NCI-H1930 (cell line): Measurements from ENCODE around the gene BANP.
"Not testable (repeated sequence)": the region's sequence is repeated elsewhere in the genome, so short reads cannot be mapped to it uniquely, and the experiment has no call there.

Experiments used
- DNase-seq, 2 experiments: peaks; one replicate each; lab custom pipeline; 2025; lab: John Stamatoyannopoulos, UW

The BANP gene

DNA sequence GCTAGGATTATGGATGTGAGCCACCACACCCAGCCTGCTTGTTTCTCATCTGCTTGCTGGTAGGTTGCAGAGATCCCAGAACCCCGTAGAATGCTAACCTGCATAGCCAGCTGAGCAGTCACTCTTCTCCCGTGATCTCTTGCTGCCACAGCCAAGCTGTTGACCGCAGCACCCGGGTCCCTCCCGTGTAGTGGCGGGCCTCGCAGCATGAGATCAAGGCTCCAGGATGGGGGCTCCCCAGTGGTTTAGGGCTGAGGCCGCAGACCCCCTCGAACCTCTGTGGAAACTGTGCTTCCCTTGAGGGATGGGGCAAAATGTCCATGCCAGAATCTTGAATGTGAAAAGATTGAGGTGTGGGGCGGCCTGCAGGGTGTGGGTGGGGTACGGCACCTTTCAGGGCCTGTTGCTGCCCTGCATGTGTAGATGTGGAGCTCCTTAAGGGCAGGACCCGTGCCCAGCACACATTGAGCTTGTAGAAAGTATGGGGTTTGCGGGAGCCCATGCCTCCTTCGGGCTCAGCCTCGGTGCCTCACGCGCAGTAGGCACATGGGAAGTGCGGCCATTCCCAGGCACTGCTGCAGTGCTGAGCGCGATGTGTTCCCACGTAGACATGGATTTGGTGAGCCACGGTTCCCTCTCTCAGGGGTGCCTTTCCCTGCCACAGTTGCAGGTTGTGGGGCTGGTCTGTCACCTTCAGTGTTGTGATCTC is 99.9 kb downstream of the BANP start:
- DNase-seq: no peak

- DNase-seq: no peak
Measured at GRCh38 chr16:88052661-88053060, 101.4 kb downstream of the BANP start.

DNA sequence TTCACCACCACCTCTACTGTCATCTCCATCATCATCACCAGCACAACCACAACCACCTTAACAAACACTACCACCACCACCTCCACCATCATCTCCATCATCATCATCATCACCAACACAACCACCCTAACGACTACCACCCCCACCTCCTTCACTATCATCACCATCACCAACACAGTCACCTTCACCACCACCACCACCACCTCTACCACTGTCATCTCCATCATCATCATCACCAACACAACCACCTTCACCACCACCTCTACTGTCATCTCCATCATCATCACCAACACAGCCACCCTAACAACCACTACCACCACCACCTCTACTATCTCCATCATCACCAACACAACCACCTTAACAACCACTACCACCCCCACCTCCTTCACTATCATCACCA is 102.2 kb downstream of the BANP start:
- not testable (repeated sequence) for DNase-seq

DNA sequence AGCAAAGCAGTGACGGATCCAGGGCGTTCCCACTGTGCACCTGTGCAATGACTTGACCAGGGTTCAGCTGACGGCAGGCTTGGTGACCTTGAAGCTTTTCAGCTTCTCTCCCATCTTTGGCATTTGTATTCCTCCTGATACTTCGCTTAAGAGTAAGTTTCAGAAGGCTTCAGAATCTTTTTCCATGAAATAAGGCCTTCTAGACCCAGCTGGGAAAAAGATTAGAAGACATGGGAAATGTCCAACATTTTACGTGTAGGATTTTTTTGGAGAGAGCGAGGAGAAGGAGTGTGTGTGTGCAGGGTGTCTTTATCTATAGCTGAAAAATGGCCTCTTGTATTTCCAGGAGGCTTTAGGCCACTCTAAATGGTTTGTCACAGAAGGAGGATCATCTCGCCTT is 104.1 kb downstream of the BANP start:
- DNase-seq: no peak

DNA sequence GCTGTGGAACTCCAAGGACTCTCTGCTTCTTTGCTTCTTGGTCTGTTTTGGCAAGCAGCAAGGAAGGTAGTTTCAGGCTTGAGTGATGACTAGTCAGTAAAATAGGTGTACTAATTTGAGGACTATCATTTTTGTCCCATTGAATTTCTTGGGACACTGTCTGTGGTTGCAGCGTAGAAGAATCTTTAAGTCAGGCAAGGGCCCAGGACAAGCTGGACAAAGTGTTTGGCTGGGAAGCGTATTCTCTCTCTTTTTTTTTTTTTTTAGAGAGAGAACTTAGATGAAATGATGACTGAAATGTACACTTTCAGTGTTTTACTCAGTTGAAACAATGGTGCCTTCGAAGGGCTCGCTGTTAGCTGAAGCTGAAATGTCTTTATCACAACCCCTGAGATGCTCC is 105.0 kb downstream of the BANP start:
- DNase-seq: no peak

- no peak for DNase-seq
Measured at GRCh38 chr16:88057656-88058055, 106.4 kb downstream of the BANP start.

GRCh38 chr16:88058136-88058535 is 106.9 kb downstream of the BANP start:
- DNase-seq: no peak

DNA sequence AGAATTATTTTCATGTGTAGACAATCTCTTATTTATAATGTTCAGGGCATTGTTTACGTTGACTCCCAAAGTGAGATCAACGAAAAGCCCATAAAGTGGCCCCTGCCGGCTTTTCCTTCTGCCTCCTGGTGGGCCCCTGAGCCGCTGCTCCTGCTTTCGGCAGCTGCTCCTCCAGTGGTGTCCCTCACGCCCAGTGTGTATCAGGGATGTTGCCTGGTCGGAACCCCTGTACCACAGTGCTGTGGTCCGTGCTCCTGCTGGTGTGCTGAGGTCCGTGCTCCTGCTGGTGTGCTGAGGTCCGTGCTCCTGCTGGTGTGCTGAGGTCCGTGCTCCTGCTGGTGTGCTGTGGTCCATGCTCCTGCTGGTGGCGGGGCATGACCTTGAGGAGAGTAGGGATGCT is 107.6 kb downstream of the BANP start:
- no peak for DNase-seq

DNA sequence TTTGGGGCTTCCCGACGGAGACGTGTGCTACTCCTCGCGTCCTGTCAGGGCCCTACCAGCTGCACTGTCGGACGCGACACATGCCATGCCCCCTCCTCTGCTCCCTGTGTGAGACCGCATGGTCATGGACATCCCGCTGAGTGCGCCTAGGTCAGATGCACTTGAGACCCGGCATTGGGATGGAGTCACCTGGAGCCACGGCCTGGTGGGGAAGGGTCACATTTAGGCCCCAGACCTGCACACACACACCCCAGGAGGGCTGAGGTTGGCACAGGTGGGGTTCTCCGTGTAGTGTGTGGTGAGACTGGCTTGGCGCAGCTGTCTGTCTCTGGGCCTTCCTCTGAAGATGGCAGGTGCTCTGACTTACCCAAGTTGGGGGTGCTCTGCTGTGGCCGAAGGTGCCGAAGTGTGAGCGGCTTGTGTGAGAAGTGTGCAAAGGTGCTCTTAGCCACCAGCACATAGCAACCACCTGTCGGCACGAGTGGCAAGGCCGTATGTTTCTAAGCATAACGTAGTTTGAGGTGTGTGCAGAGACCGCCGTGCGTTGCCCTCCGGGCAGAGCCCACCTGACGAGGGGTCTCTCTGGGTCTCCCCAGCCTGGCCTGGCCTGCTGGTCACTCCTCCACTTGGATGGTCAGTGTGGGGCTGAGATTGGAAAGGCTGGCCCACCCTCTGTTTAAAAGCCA is 108.6 kb downstream of the BANP start:
- DNase-seq: no peak

DNA sequence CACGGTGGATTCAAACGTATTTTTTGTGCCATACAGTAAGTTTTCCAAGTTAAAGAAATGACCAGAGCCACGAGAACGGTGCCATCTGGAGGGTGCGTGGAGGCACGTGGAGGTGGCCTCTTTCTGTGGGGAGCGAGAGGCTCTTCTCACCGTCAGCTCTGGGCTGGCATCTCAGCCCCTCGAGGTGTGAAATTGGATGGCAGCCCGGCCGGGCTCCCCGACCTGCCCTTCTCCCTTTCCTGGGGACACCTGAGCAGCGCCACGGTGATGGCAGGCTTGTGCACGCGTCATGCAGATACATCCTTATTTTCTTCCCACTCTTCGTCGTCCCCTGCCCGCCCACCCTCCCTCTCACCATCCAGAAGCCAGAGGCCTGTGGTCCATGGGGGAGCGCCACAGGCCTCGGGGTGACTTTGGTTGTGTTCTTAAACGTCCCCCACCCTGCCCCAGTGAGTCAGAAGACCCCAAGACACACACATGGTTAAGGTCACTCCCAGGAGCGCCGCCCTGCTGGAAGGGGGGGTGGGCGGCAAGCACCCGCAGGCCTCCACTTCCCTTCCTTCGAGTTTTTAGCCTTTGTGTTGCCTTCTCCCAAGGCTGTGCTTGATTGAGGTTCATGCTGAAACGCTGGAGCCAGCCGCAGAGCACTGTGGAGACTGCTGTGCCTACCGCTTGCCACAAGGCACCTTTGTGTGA is 109.4 kb downstream of the BANP start:
- DNase-seq: no peak

- no peak for DNase-seq
Measured at GRCh38 chr16:88061346-88062110, 110.3 kb downstream of the BANP start.

DNA sequence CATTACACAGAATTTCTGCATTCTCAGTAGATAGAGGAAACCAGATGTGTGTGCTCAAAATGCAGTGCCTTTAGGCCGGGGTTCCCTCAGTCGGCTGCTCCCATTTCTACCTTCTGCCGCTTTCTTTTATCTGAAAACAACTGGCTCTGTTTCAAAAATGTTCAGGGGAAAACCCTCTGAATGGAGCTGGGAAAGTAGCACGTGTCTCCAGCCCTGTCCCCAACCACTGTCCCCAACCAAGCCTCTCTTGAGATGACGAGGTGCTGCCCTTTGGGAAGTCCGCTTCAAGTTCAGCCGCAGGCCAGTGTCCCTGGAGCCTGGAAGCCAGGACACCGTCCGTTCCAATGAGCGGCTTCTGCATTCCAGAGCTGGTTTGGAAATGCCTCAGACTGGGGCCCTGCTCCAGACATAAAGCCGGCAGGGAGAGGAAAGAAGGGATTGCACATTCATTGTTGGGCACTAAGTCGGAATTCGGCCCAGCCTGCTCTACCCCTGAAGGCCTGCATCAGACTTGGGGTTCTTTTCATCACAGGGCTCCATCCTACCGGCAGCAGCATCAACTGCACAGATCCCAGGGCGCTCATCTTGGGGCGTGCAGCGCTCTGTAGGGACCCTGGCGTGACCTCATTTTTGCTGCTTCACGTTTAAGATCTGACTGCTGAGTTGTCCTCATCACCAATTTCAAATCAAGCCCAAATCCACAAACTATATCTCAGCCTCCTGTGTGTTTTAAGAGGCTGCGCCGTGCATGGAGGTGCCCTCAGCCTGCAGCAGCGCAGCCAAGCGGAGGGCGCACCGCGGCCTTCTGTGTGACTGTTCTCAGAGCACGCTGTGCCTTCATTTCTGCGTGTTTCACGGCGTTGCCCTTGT is 111.3 kb downstream of the BANP start:
- DNase-seq: no peak

DNA sequence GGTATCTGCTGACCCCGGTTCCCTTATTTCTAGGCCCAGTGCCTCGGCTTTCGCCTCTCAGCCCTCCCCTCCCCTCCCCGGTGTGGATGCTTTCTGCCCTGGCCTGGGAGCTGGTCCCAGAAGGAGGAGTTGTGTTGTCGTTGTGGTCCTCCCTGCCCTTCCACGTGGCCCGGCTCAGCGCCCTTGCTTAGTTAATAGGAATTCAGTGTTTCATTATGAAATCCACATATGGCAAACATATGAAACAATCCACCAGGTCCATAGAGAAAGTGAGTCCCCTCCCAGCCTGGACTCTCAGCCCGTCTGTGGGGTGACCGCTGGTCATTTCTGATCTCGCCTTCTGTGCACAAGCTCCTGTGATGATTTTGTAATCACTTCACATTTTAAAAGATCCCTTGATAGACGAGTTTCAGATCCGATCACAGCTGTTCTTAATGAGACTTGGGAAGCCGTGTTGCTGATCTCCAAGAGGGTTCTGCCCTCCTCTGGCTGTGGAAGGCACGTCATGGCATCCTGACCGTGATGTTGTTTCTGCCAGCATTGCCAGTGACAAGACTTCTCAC is 112.1 kb downstream of the BANP start:
- no peak for DNase-seq

- DNase-seq: no peak
Measured at GRCh38 chr16:88064011-88064888, 113.0 kb downstream of the BANP start.

GRCh38 chr16:88064889-88065746 is 113.9 kb downstream of the BANP start:
- DNase-seq: no peak

DNA sequence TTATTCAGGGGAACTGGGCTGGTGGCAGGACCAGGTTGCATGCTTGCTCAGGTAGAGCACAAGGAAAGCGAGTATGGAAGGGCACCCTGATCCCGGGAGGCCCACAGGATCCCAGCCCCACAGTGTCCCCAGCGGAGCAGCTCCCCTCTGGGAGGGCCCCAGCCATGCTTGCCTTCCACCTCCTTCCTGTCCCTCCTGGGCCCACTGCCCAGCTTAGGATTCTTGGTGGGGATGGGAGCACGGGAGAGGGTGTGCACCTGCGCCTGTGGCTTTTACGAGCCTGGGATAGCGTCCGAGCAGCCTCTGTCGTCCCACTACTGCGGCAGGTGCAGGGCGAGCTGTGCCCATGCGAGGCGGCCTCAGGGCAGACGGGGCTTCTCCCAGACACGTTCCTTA is 114.5 kb downstream of the BANP start:
- no peak for DNase-seq

DNA sequence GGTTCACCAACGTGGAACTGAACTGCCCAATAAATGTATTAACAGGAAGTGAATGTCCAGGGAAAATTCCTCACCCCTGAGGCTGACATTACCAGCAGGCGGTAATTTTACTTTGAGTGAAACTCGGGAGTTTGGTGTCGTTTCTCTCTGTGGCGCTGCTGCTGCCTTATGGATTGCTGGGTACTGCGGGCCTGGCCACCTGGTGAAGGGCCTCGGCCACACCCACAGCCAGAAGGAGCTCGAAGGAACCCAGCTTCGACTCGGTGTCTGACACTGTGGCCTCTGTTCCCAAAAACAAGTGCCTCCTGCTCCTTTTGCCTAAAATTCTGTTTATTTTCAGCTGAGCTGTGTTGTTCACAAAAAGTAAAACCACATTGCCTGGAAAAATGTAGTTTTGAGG is 115.0 kb downstream of the BANP start:
- DNase-seq: no peak

- no peak for DNase-seq
Measured at GRCh38 chr16:88066680-88067529, 115.7 kb downstream of the BANP start.
